GM21786 (cell line): Measurements from ENCODE around the gene ZNF765.
"Not testable (repeated sequence)": the region's sequence is repeated elsewhere in the genome, so short reads cannot be mapped to it uniquely, and the experiment has no call there.

ENCODE experiments used
- ATAC-seq: cut with Tn5 transposase; IDR thresholded peaks from one replicate; pipeline ENCODE4 v1.9.1; 2021; ENCODE audit not compliant: unreplicated experiment

Gene ZNF765

DNA sequence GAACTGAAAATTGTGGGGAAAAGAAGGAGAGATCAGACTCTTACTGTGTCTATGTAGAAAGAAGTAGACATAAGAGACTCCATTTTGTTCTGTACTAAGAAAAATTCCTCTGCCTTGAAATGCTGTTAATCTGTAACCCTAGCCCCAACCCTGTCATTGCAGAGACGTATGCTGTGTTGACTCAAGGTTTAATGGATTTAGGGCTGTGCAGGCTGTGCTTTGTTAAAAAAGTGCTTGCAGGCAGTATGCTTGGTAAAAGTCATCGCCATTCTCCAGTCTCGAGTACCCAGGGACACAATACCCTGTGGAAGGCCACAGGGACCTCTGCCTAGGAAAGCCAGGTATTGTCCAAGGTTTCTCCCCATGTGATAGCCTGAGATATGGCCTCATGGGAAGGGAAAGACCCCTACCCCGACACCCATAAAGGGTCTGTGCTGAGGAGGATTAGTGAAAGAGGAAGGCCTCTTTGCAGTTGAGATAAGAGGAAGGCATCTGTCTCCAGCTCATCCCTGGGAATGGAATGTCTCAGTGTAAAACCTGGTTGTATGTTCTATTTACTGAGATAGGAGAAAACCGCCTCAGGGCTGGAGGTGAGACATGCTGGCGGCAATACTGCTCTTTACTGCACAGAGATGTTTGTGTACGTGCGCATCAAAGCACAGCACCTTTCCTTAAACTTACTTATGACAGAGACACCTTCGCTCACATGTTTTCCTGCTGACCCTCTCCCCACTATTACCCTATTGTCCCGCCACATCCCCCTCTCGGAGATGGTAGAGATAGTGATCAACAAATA is 25.8 kb downstream of the ZNF765 start:
- ATAC-seq: not testable (repeated sequence)

DNA sequence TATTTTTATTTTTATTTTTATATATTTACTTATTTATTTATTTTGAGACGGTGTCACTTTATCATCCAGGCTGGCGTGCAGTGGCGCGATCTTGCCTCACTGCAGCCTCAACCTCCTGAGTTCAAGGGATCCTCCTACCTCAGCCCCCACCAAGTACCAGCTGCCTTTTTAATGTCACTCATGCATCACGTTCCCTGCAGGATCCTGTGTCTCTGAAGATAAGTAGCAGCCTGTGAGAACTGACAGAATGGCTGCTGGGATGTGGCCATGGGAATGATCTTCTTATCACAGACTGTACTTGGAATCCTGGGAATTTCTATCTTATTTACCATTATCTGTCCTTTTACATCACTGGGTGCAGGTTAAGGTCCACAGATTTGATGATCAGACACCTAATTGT is 27.6 kb downstream of the ZNF765 start:
- ATAC-seq: no peak

DNA sequence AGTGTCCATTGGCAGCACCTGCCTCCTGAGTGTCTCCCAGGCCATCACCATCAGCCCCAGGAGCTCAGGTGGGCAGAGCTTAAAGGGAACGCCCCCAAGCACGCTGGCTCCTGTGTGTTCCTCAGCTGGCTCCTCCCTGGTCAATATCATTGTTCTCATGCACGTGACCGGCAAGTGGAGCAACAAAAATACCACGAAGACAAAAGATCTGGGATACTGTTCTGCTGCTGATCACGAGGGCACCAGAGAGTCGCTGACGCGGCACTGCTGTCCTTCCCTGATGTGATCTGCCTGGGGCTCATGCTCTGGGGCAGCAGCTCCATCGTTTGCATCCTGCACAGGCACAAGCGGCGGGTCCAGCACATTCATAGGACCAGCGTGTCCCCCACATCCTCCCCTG is 28.1 kb downstream of the ZNF765 start:
- ATAC-seq: not testable (repeated sequence)

DNA sequence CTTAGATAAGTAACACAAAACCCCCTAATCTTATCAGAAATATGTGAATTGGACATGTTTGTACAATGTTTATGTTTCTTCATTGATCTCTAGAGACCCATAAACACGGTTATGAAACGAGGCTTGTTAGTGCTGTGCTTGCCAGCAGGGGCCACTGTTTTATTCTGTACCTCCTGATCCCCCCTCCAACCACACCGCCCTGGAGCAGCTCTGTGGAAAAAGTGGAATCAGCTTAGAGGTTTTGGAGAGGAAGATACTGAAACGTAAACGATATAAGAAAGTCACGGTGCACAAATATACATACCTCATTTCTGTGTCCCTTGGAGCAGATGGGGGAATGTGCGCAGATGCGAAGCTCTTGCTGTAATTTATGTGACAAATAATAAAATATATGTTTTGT is 28.7 kb downstream of the ZNF765 start:
- not testable (repeated sequence) for ATAC-seq

DNA sequence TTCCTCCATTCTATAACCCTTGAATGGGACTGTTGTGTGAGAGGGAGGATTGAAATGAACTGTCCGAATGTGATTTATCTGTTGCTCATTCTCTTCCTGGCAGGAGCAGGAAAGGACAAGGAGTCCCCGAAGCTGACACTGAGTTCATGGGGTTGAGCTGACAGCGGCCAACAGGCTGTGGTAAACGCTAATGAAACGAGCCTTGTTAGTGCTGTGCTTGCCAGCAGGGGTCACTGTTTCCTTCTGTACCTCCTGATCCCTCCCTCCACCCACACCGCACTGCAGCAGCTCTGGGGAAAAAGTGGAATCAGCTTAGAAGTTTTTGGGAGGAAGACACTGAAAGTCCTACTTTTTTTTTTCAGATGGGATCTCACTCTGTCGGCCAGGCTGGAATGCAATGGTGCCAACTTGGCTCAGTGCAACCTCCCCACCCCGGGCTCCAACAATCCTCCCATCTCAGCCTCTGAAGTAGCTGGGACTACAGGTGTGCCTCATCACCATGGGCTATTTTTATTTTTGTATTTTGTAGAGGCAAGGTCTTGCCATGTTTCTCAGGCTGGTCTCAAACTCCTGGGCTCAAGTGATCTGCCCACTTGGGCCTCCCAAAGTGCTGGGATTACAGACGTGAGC is 30.1 kb downstream of the ZNF765 start:
- no peak for ATAC-seq

DNA sequence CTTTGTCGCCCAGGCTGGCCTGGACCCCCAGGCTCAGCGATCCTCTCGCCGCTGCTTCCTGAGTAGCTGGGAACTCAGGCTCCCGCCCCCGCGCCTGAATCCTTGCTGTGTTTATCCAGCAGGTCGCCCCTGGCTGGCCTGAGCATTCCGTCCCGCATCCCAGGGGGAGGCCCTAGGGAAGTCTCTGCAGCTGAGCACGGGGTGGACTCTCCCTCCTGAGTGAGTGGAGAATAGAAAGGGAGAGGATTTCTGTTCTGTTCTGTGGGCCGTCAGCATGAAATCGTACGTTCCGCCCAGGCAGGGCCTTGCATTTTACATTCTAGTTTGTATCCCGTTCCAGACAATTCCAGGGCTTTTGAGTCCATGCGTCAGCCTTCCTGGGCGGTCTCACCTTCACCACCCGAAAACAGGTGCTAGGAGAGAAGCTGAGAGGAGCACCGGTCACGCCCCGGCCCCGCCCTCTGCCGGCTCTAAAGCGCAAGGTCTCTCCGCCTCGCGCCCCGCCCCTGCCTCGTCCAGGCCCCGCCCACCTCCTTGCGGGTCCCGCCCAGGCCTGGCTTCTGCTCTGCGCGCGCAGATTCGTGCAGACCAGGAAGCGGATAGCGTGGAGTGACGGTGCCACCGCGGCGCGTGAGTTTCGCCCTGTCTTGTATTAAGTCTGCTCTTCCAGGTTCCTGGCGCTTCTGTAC is 36.6 kb downstream of the ZNF765 start, which contains the start of gene ZNF761:
Gene ZNF761, plus strand, starts transcription at position 586 of the 689 bp plus-strand sequence. CDS start 15,285 bp downstream, outside the sequence.
- peak; percentile 95 for ATAC-seq

DNA sequence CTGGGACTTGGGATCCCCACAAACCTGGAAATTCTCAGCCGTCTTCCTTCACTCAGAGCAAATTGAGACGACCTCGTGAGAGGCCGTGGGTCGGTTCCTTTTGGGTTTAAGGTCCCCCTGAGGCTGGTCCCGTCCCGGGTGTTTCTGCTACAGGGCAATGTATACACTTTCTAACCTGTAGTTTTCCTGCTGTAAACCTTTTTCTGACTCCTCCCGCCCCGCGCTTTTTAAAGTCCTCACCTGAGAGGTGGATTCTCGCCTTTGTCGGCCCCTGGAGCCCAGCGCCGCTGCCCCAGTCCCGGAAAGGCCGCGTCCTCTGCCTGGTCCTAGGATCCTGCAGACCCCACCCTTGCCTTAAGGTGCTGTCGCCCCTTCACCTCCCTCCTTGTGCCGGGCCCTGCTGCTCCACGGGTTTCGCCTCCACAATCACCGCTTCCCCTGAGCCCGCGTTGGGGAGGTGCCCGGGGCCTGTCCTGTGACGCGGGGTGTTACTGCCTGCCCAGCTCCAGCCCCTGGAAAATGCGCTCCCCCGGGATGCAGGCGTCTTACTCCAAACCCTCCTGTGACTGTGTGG is 37.2 kb downstream of the ZNF765 start:
- peak; percentile 21 for ATAC-seq

DNA sequence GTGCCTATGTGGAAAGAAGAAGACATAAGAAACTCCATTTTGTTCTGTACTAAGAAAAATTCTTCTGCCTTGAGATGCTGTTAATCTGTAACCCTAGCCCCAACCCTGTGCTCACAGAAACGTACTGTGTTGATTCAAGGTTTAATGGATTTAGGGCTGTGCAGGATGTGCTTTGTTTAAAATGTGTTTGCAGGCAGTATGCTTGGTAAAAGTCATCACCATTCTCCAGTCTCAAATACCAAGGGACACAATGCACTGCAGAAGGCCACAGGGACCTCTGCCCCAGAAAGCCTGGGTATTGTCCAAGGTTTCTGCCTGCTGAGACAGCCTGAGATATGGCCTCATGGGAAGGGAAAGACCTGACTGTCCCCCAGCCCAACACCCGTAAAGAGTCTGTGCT is 48.9 kb downstream of the ZNF765 start:
- not testable (repeated sequence) for ATAC-seq

DNA sequence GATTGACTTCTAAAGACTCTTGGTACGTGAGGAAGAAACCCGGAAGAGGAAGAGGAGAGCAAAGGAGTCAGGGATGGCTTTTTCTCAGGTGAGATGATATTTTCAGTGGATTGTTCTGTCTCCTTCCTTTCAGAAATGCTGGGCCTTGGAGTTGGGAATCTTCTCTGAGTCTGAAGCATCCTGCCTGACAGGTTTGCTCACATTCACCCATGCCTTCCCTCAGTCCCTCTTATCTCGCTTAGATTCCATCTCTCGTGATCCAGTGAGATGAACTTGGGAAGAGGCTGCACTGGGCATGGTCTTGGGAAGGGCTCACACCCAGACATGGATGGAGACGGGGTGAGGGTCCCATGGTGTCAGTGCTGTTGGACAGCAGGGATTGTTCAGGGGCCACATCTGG is 52.2 kb downstream of the ZNF765 start:
- ATAC-seq: not testable (repeated sequence)

DNA sequence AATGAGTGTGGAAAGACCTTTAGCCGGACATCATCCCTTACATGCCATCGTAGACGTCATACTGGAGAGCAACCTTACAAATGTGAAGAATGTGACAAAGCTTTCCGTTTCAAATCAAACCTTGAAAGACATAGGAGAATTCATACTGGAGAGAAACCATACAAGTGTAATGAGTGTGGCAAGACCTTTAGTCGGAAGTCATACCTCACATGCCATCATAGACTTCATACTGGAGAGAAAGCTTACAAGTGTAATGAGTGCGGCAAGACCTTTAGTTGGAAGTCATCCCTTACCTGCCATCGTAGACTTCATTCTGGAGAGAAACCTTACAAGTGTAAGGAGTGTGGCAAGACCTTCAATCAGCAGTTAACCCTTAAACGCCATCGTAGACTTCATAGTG is 60.9 kb downstream of the ZNF765 start:
- no peak for ATAC-seq

DNA sequence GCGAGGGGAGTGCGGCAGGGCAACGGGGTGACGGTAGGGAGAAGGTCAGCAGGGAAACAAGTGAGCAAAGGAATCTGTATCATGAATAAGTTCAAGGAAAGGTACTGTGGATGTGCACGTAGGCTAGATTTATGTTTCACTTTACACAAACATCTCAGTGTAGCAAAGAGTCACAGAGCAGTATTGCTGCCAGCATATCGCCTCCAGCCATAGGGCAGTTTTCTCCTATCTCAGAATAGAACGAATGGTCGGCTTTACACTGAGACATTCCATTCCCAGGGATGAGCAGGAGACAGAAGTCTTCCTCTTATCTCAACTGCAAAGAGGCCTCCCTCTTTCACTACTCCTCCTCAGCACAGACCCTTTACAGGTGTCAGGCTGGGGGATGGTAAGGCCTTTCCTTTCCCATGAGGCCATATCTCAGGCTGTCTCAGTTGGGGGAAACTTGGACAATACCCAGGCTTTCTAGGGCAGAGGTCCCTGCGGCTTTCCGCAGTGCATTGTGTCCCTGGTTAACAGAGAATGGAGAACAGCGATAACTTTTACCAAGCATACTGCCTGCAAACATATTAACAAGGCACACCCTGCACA is 65.3 kb downstream of the ZNF765 start:
- ATAC-seq: not testable (repeated sequence)

DNA sequence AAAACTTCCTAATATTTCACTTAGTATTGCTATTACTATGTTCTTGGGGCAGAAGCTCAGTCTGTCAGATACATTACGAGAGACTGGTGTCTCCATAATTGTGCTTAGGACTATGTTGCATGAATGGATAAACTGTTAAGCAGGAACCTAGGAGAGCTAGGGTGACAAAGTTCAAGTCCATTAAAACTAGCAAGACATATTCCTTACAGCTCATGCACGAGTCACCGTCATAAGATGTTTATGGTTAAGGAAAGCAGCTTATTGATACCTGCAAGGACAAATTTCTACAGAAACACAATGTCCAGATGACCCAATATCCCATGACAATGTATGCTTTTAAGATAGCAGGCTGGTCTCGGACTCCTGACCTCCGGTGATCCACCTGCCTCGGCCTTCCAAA is 66.9 kb downstream of the ZNF765 start:
- no peak for ATAC-seq

DNA sequence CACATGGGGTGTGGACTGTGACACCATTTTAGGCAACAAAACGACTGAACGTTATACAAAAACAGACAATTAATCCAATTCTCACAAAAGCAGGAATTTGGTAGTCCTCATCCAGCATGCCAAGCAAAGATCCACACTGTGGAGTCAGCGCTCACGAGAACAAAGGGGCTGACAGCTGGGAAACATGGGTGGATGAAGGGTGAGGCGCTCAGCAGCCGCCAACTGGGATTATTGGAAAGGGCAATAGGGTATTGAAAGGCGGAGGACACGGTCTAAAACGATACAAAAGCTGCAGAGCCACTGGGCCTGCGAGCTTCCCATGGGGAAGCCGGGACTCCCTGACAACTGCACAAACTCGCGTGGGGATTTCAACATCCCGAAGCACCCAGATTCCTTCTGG is 67.9 kb downstream of the ZNF765 start:
- no peak for ATAC-seq

DNA sequence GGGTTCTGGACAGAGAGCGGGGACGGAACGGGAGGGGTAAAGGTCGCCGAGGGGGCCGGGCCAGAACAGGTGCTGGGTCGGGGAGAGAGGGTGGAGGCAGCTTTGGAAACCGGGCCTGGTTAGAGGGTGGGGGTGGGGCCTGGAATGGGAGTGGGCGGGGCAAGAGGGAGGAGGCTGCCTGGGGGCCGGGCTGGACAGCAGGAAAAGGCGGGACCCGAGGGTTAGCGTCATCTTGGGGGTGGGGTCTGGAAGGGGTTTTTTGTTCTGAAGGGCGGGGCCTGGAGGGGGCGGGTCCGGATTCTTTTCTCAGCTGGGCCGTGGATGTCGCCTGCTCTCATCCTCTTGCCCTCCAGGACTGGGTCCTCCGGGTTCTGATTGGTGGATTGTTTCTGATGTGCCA is 68.3 kb downstream of the ZNF765 start:
- ATAC-seq: no peak

DNA sequence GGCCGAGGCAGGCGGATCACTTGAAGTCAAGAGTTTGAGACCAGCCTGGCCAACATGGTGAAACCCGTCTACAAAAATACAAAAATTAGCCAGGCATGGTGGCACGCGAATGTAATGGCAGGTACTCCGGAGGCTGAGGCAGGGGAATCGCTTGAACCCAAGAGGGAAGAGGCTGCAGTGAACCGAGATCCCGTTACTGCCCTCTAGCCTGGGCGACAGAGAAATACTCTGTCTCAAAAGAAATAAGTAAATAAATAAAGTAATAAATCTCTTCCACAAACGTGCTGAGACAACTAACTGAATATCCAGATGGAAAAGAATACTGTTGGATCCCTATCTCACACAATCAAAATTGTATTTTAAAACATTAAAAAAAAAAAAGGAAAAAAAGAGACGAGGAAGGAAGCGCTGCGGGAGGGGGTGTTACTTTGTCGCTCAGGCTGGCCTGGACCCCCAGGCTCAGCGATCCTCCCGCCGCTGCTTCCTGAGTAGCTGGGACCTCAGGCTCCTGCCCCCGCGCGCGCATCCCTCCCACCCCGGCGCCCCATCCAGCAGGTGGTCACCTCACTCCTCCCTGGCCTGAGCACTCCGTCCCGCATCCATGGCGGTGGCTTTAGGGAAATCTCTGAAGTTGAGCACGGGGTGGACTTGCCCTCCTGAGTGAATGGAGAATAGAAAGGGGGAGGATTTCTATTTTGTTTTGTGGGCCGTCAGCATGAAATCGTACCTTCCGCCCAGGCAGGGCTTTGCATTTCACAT is 72.0 kb downstream of the ZNF765 start:
- ATAC-seq: no peak

DNA sequence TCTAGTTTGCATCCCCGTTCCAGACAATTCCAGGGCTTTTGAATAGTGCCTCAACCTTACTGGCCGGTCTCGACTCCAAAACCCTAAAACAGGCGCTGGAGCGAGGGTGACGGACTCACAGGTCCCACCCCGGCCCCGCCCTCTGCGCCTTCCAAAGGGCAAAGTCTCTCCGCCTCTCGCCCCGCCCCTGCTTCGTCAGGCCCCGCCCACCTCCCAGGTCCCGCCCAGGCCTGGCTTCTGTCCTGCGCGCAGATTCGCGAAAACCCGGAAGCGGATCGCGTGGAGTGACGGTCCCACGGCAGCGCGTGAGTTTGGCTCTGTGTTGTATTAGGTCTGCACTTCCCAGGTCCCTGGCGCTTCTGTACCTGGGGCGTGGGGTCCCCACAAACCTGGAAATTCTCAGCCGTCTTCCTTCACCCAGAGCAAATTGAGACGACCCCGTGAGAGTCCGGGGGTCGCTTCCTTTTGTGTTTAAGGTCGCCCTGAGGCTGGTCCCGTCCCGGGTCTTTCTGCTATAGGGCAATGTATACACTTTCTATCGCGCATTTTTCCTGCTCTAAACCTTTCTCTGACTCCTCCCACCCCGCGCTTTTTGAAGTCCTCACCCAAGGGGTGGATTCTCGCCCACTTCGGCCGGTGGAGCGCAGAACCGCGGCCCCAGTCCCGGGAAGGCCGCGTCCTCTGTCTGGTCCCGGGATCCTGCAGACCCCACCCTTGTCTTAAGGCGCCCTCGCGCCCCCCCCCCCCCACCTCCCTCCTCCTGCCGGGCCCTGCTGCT is 72.7 kb downstream of the ZNF765 start, which contains the start of gene ZNF813:
Gene ZNF813, plus strand, starts transcription at position 249 of the 778 bp plus-strand sequence. CDS start 16,090 bp downstream, outside the sequence.
- no peak for ATAC-seq

DNA sequence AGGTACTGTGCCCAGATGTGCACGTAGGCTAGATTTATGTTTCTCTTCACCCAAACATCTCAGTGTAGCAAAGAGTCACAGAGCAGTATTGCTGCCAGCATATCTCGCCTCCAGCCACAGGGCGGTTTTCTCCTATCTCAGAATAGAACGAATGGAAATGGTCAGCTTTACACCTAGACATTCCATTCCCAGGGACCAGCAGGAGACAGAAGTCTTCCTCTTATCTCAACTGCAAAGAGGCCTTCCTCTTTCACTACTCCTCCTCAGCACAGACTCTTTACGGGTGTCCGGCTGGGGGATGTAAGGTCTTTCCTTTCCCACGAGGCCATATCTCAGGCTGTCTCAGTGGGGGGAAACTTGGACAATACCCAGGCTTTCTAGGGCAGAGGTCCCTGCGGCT is 73.7 kb downstream of the ZNF765 start:
- ATAC-seq: not testable (repeated sequence)

DNA sequence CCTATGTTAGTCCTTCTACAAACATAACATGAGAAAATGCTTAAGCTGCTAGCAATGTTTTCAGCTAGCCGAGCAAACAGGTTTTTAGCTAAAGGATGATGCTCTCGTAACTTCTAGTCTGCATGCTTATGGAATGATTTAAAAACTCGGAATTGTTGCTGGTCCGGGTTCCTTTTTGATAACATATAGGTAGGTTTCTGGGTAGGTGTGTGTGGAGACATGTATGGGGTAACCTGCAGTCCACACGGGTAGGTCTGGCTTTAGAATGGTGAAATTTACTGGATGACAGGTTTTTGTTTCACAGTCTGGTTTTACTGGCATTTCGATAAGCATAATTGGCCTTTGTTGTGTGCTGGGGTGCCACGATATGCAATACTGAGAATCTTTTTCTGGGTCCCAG is 77.0 kb downstream of the ZNF765 start:
- ATAC-seq: no peak

DNA sequence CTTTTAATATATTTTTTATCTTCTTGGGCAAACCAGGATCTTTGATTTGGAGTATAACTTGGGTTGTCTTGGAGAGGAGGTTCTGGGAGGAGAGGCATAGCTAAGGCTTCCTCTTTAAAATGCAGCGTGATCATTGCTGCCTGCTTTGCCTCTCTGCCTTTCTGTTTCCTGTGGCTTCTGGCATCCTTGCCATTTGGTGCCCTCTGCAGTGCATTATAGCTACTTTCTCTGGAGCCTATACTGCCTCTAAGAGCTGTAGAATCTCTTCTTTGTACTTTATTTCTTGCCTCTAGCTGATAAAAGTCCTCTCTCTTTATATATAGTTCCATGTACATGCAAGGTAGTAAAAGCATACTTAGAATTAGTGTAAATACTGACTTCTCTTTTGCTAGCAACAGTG is 79.9 kb downstream of the ZNF765 start:
- ATAC-seq: not testable (repeated sequence)
